D721Med (cell line): ENCODE data around the gene DSG2.

ENCODE experiments used
- DNase-seq: peaks from one replicate; pipeline ENCODE4 v3.0.0; 2011; ENCODE audit warnings: low spot score; ENCODE audit not compliant: insufficient read length
- FAIRE-seq: peaks from 2 replicates; lab custom pipeline; 2011; peaks lifted over from hg19 to GRCh38; lab: Jason Lieb, UNC
- TF ChIP-seq, protein P1 (sequence below): IDR thresholded peaks from 2 replicates; pipeline ENCODE4 v1.5.1; 2012; ENCODE audit warnings: mild to moderate bottlenecking, control low read depth; ENCODE audit not compliant: insufficient read depth; ENCODE audit errors: missing control alignments

Gene DSG2

GRCh38 chr18:31565345-31565744 lies 67.4 kb downstream of the DSG2 start:
- FAIRE-seq (no peak), DNase-seq (no peak)
- TF ChIP-seq, protein P1, sequence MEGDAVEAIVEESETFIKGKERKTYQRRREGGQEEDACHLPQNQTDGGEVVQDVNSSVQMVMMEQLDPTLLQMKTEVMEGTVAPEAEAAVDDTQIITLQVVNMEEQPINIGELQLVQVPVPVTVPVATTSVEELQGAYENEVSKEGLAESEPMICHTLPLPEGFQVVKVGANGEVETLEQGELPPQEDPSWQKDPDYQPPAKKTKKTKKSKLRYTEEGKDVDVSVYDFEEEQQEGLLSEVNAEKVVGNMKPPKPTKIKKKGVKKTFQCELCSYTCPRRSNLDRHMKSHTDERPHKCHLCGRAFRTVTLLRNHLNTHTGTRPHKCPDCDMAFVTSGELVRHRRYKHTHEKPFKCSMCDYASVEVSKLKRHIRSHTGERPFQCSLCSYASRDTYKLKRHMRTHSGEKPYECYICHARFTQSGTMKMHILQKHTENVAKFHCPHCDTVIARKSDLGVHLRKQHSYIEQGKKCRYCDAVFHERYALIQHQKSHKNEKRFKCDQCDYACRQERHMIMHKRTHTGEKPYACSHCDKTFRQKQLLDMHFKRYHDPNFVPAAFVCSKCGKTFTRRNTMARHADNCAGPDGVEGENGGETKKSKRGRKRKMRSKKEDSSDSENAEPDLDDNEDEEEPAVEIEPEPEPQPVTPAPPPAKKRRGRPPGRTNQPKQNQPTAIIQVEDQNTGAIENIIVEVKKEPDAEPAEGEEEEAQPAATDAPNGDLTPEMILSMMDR: no peak

DNA sequence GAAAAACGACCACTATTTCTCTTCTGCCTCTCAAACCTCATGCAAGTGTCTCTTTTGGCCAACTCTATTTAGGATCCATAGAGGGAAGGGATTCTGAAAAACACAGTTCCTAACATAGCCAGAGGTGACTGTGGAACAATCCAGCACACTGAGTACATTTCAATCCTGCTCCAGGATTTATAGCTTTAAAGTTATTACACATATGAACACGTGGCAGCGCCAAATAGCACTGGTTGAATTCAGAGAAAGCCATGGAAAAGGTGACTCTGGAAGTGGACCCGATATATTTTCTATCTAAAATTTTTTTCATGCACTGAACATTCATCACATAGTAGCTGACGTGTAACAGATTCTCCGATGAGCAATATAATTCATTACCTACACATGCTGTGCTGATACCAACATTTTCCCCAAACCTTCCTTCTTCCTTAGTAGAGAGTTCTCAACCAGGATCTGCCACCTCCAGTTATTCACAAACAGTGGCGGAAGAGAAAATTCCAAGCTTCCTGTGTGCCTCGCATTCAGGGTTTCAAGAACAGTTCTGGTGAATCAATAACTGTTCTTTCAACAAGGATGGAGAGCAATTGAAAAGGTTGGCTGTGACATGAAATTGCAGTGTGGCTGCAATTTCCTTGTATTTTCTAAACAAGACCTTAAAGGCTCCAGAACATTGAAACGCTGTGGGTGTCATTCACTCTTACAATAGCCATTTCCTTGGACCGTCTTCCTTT lies 68.0 kb downstream of the DSG2 start:
- DNase-seq (no peak), FAIRE-seq (no peak)
- TF ChIP-seq, protein P1: peak; percentile 5

- DNase-seq (no peak), FAIRE-seq (no peak)
- TF ChIP-seq, protein P1: no peak
These were observed 68.8 kb downstream of the DSG2 start for GRCh38 chr18:31566576-31567306.

- FAIRE-seq (no peak), DNase-seq (no peak)
- TF ChIP-seq, protein P1: no peak
These were observed 74.4 kb downstream of the DSG2 start for GRCh38 chr18:31572368-31572767.

GRCh38 chr18:31573051-31573450 lies 75.1 kb downstream of the DSG2 start:
- FAIRE-seq: no peak
- DNase-seq: no peak
- TF ChIP-seq, protein P1: no peak

- TF ChIP-seq, protein P1: no peak
- FAIRE-seq (peak; percentile 16), DNase-seq (no peak)
These were observed 76.4 kb downstream of the DSG2 start for GRCh38 chr18:31574359-31574758.
